ENCODE measurements around the gene PATJ. TPM values are rescaled to one million over a fixed set of nuclear protein-coding genes. Genes with fewer than 3 reads are reported as not detected.

The PATJ gene
- total and polyA plus RNA-seq, 2 donors (not counting 3 experiments of a cell fraction or from before 2014, with no cell fraction given) = 1.1 to 3.0 TPM

- no TSS peak for BruUV-seq (replicated peaks)
- H3K27ac ChIP-seq (ENCODE audit: insufficient read depth, low read depth, low read length) = no peak overlapping the region
- POLR2A ChIA-PET = no interaction called here
- dilution Hi-C loops (cut with MboI; ENCODE audit: extremely low pct_ligation_motif_present, low sequenced_read_pairs) (no loop called here), intact Hi-C loops (cut with micrococcal nuclease) (no loop called here)
- no peaks in the 10 kb centered on the region for H3K36me3 ChIP-seq (ENCODE audit: control insufficient read depth in 2 of 2, extremely low read depth in 1 of 2, insufficient read depth in 2 of 2, low read length in 2 of 2)
- no peak overlapping the region for H3K4me3 ChIP-seq (replicated peaks in 1 of 3; ENCODE audit: insufficient read depth in 1 of 3, low read depth in 1 of 3, low read length in 3 of 3)
- TF ChIP-seq MYC (IDR thresholded peaks at IDR 0.05; ENCODE audit: low read depth, low read length) (no peak), POLR2A (IDR thresholded peaks at IDR 0.05; ENCODE audit: low read depth, low read length) (no peak), GATA2 (IDR thresholded peaks at IDR 0.05; ENCODE audit: insufficient read depth, insufficient read length, low read depth, low read length) (no peak), MAX (IDR thresholded peaks at IDR 0.05; ENCODE audit: insufficient read depth, insufficient read length) (no peak), FOS (IDR thresholded peaks at IDR 0.05; ENCODE audit: borderline replicate concordance, insufficient read depth, low read length) (no peak), EZH2 (IDR thresholded peaks at IDR 0.05; ENCODE audit: borderline replicate concordance, low read depth, low read length, severe bottlenecking) (no peak), JUN (IDR thresholded peaks at IDR 0.05; ENCODE audit: borderline replicate concordance, insufficient read depth, insufficient read length, low read depth) (no peak), CTCF (IDR thresholded peaks at IDR 0.05; ENCODE audit: extremely low read depth in 1 of 2, insufficient read depth in 1 of 2, low read depth in 1 of 2, low read length in 2 of 2) (no peak), POLR2AphosphoS5 (IDR thresholded peaks at IDR 0.05; ENCODE audit: insufficient read depth, low read depth, low read length) (no peak)
- no peaks in the 10 kb centered on the region for H4K20me1 ChIP-seq (replicated peaks; ENCODE audit: control insufficient read depth, extremely low read depth, insufficient read depth, low read length)
- H3K4me2 ChIP-seq (ENCODE audit: insufficient read depth, low read length) = no peak overlapping the region
- H3K9me1 ChIP-seq (replicated peaks; ENCODE audit: control insufficient read depth, extremely low read depth, insufficient read depth, low read length) = no peaks in the 10 kb centered on the region
- no peaks in the 10 kb centered on the region for H3K79me2 ChIP-seq (ENCODE audit: control insufficient read depth, insufficient read depth, low read length)
- no peak for FAIRE-seq
- H3K27me3 ChIP-seq (ENCODE audit: control insufficient read depth in 2 of 2, insufficient read depth in 2 of 2, low read length in 2 of 2) = peaks cover 0 to 2% of the 10 kb centered on the region in 2 experiments
- no peaks in the 10 kb centered on the region for H3K9me3 ChIP-seq (replicated peaks; ENCODE audit: control insufficient read depth, insufficient read depth, low read length)
- H2AFZ ChIP-seq (ENCODE audit: low read depth, low read length) = no peak overlapping the region
- CTCF ChIA-PET = no interaction called here
- H3K4me1 ChIP-seq (ENCODE audit: control insufficient read depth, extremely low read depth, insufficient read depth, low read length) = no peaks in the 10 kb centered on the region
- H3K9ac ChIP-seq (replicated peaks; ENCODE audit: extremely low read depth, insufficient read depth, low read length) = no peak overlapping the region
- DNase-seq (ENCODE audit: low read depth, low spot score) = no peak
These were observed 183.5 kb downstream of the PATJ start for GRCh38 chr1:61925591-61926298.

All from endothelial cell of umbilical vein (primary cell).